GM23338 (cell line): ENCODE results near the gene FSIP2. TPM values are rescaled to one million over a fixed set of nuclear protein-coding genes. Genes with fewer than 3 reads are reported as not detected.

Source experiments
- ATAC-seq: fragments of 200-7000 bp; cut with Tn5 transposase; 3 replicates; pipeline ENCODE4 v1.9.1; 2020
- DNase-seq: peaks from one replicate; pipeline ENCODE4 v3.0.0-alpha.2; 2015; ENCODE audit warnings: low spot score
- H2AFZ ChIP-seq: fragments of 200-600 bp; sonication (generic); 2 replicates; pipeline ENCODE4 v1.8.0; 2016; ENCODE audit warnings: antibody characterized with exemption, mild to moderate bottlenecking, moderate library complexity
- H3F3A ChIP-seq: fragments of 200-600 bp; sonication (generic); replicated peaks from 2 replicates; pipeline ENCODE4 v1.8.0; 2017; ENCODE audit warnings: antibody characterized with exemption, mixed run types, low read depth
- H3K27ac ChIP-seq: fragments of 200-600 bp; sonication (generic); 2 replicates; pipeline ENCODE4 v1.6.1; 2016; ENCODE audit warnings: low read depth
- H3K27me3 ChIP-seq: fragments of 200-600 bp; sonication (generic); 2 replicates; pipeline ENCODE4 v1.8.0; 2016; ENCODE audit warnings: mild to moderate bottlenecking, mixed run types, moderate library complexity; ENCODE audit not compliant: insufficient read depth
- H3K36me3 ChIP-seq: fragments of 200-600 bp; sonication (generic); 2 replicates; pipeline ENCODE4 v1.8.0; 2016; ENCODE audit warnings: mild to moderate bottlenecking; ENCODE audit not compliant: insufficient read depth
- H3K4me1 ChIP-seq: fragments of 200-600 bp; sonication (generic); 2 replicates; pipeline ENCODE4 v1.8.0; 2016; ENCODE audit warnings: mild to moderate bottlenecking, moderate library complexity; ENCODE audit not compliant: insufficient read depth
- H3K4me2 ChIP-seq: fragments of 200-600 bp; sonication (generic); 2 replicates; pipeline ENCODE4 v1.7.1; 2017; ENCODE audit warnings: mixed run types
- H3K4me3 ChIP-seq: fragments of 200-600 bp; sonication (generic); 2 replicates; pipeline ENCODE4 v1.6.1; 2016; ENCODE audit warnings: mixed run types
- H3K79me2 ChIP-seq: fragments of 200-600 bp; sonication (generic); replicated peaks from 2 replicates; pipeline ENCODE4 v1.8.0; 2017; ENCODE audit warnings: mild to moderate bottlenecking; ENCODE audit not compliant: insufficient read depth
- H3K9me2 ChIP-seq: fragments of 200-600 bp; sonication (generic); 2 replicates; pipeline ENCODE4 v1.8.0; 2017; ENCODE audit not compliant: insufficient read depth
- H4K20me1 ChIP-seq: fragments of 200-600 bp; sonication (generic); replicated peaks from 2 replicates; pipeline ENCODE4 v1.8.0; 2017; ENCODE audit warnings: mild to moderate bottlenecking; ENCODE audit not compliant: insufficient read depth
- H3K27ac Mint-ChIP-seq: 2 replicates; pipeline ENCODE4 v1.8.0; 2020; ENCODE audit warnings: inconsistent platforms, mild to moderate bottlenecking, moderate library complexity, mixed read lengths
- H3K27me3 Mint-ChIP-seq: 3 replicates; pipeline ENCODE4 v1.8.0; 2022; ENCODE audit warnings: low read depth, mild to moderate bottlenecking, moderate library complexity, mixed read lengths, inconsistent platforms; ENCODE audit not compliant: insufficient read depth, poor library complexity
- H3K36me3 Mint-ChIP-seq: 3 replicates; pipeline ENCODE4 v1.8.0; 2021; ENCODE audit warnings: low read depth, mild to moderate bottlenecking, inconsistent platforms, moderate library complexity, mixed read lengths
- H3K4me1 Mint-ChIP-seq: 3 replicates; pipeline ENCODE4 v1.8.0; 2020; ENCODE audit warnings: mild to moderate bottlenecking, inconsistent platforms, mixed read lengths
- H3K4me3 Mint-ChIP-seq: 3 replicates; pipeline ENCODE4 v1.8.0; 2021; ENCODE audit warnings: moderate library complexity, mild to moderate bottlenecking, inconsistent platforms, mixed read lengths
- H3K9me3 Mint-ChIP-seq: 3 replicates; pipeline ENCODE4 v1.8.0; 2020; ENCODE audit warnings: moderate library complexity, mild to moderate bottlenecking, inconsistent platforms, mixed read lengths
- EZH2 ChIP-seq: fragments of 200-600 bp; sonication (generic); IDR thresholded peaks from one replicate; pipeline ENCODE4 v1.8.0; 2017; ENCODE audit warnings: antibody characterized with exemption, mild to moderate bottlenecking, low read depth; ENCODE audit not compliant: unreplicated experiment
- EZH2phosphoT487 ChIP-seq: fragments of 200-600 bp; sonication (generic); IDR thresholded peaks from one replicate; pipeline ENCODE4 v1.8.1; 2018; ENCODE audit warnings: antibody characterized with exemption; ENCODE audit not compliant: unreplicated experiment
- JUNB ChIP-seq: IDR thresholded peaks from one replicate; pipeline ENCODE4 v1.6.1; 2016; ENCODE audit warnings: antibody characterized with exemption; ENCODE audit not compliant: unreplicated experiment
- NANOG ChIP-seq: IDR thresholded peaks from 2 replicates; pipeline ENCODE4 v1.6.1; 2016; ENCODE audit warnings: antibody characterized with exemption, borderline replicate concordance
- POLR2AphosphoS5 ChIP-seq: IDR thresholded peaks from 2 replicates; pipeline ENCODE4 v1.6.1; 2016; ENCODE audit warnings: antibody characterized with exemption, low read depth
- STAT1 ChIP-seq: IDR thresholded peaks from one replicate; pipeline ENCODE4 v1.6.1; 2016; ENCODE audit warnings: antibody characterized with exemption; ENCODE audit not compliant: unreplicated experiment
- ZNF114 ChIP-seq: fragments of 250-450 bp; sonication (Bioruptor Pico); IDR thresholded peaks from 2 replicates; pipeline ENCODE4 v1.5.0; 2020; ENCODE audit warnings: mild to moderate bottlenecking, moderate library complexity
- ZNF331 ChIP-seq: fragments of 250-450 bp; sonication (Bioruptor Pico); IDR thresholded peaks from 2 replicates; pipeline ENCODE4 v1.5.0; 2020; ENCODE audit warnings: low read depth, mild to moderate bottlenecking, moderate library complexity
- polyA plus RNA-seq: library from polyadenylated mRNA; unstranded; fragments of >200 nt; fragmentation: Nextera tagmentation; extraction: Ambion mirVana; gene quantifications from 2 replicates; pipeline ENCODE4 v1.2.1, GENCODE V29; 2016
- total RNA-seq: library from RNA; depleted of rRNA; stranded (reverse); fragments of >200 nt; shearing (Covaris generic); gene quantifications from 2 replicates; pipeline ENCODE4 v1.2.3, GENCODE V29; 2014
- TF ChIP-seq, protein P1 (sequence below): IDR thresholded peaks from 2 replicates; pipeline ENCODE4 v1.6.1; 2016; ENCODE audit warnings: antibody characterized with exemption
- TF ChIP-seq, protein P2 (sequence below), 2 experiments: fragments of 200-600 bp in 1 of 2; sonication (generic) in 1 of 2; conservative IDR thresholded peaks; 2 replicates each; pipeline versions ENCODE4 v1.5.1 to v1.6.1; 2016 to 2017; ENCODE audit warnings: antibody characterized with exemption in 2 of 2, low read depth in 2 of 2, mild to moderate bottlenecking in 2 of 2, moderate library complexity in 1 of 2
- TF ChIP-seq, protein P3 (sequence below): fragments of 250-450 bp; sonication (Bioruptor Pico); IDR thresholded peaks from 2 replicates; pipeline ENCODE4 v1.5.0; 2020; ENCODE audit warnings: mild to moderate bottlenecking, moderate library complexity
- TF ChIP-seq, protein P4 (sequence below): IDR thresholded peaks from one replicate; pipeline ENCODE4 v1.6.1; 2018; ENCODE audit warnings: antibody characterized with exemption; ENCODE audit not compliant: unreplicated experiment

Gene FSIP2
- total and polyA plus RNA-seq, 2 experiments from 2014 or later, result 3.2 to 3.8 TPM

DNA sequence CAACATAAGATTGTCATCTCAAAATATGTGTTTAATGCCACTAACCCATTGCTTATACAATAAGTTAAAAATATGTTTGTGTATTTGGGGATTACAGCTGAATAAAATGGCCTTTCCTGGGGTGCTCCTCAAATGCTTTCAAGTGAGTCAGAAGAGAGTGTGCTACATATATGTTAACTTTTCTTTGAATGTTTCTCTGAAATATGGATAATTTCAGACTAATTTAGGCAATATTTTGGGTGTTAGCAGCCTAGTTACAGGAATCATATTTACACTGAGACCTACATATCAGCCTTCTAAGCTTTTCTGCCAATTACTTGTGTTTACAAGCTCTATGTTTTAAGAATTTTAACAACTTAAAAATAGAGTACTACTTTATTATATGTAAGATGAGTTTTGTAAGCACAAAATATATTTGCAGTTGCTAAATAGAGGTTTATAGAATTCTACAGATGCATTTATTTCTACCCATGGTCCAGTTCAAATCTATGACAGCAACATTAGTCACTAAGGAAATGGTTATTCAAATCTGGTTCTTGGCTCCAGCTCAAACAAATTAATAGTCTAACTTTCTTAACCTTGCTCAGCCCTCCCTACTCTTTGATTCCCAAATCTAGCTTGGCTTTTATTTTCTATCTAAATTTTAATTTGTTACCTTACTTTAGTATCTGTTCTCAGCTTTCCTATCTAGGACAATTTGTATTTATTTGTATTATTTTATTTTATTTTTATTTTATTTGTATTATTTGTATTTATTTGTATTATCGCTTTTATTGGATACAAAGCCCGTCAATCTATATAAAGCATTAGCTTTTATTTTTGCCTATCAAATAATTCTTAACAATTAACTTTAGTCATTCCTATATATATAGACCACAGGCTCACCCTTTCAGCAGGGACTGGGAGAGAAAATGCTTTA lies 48.9 kb downstream of the FSIP2 start:
- no peaks in the 10 kb centered on the region for H3K79me2 ChIP-seq
- H3F3A ChIP-seq, result no peaks in the 10 kb centered on the region
- no peaks in the 10 kb centered on the region for H3K27me3 ChIP-seq
- no peaks in the 10 kb centered on the region for H3K4me1 ChIP-seq
- TF ChIP-seq POLR2AphosphoS5 (no peak), STAT1 (no peak), ZNF331 (CRISPR knock-in tag) (no peak), EZH2phosphoT487 (no peak), EZH2 (no peak), NANOG (no peak), JUNB (no peak), ZNF114 (CRISPR knock-in tag) (no peak)
- TF ChIP-seq, protein P1, sequence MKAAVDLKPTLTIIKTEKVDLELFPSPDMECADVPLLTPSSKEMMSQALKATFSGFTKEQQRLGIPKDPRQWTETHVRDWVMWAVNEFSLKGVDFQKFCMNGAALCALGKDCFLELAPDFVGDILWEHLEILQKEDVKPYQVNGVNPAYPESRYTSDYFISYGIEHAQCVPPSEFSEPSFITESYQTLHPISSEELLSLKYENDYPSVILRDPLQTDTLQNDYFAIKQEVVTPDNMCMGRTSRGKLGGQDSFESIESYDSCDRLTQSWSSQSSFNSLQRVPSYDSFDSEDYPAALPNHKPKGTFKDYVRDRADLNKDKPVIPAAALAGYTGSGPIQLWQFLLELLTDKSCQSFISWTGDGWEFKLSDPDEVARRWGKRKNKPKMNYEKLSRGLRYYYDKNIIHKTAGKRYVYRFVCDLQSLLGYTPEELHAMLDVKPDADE, result no peak
- TF ChIP-seq, protein P2, sequence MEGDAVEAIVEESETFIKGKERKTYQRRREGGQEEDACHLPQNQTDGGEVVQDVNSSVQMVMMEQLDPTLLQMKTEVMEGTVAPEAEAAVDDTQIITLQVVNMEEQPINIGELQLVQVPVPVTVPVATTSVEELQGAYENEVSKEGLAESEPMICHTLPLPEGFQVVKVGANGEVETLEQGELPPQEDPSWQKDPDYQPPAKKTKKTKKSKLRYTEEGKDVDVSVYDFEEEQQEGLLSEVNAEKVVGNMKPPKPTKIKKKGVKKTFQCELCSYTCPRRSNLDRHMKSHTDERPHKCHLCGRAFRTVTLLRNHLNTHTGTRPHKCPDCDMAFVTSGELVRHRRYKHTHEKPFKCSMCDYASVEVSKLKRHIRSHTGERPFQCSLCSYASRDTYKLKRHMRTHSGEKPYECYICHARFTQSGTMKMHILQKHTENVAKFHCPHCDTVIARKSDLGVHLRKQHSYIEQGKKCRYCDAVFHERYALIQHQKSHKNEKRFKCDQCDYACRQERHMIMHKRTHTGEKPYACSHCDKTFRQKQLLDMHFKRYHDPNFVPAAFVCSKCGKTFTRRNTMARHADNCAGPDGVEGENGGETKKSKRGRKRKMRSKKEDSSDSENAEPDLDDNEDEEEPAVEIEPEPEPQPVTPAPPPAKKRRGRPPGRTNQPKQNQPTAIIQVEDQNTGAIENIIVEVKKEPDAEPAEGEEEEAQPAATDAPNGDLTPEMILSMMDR (conservative IDR thresholded peaks at IDR 0.05; ENCODE audit: low read depth in 2 of 2), result no peak
- TF ChIP-seq, protein P3, sequence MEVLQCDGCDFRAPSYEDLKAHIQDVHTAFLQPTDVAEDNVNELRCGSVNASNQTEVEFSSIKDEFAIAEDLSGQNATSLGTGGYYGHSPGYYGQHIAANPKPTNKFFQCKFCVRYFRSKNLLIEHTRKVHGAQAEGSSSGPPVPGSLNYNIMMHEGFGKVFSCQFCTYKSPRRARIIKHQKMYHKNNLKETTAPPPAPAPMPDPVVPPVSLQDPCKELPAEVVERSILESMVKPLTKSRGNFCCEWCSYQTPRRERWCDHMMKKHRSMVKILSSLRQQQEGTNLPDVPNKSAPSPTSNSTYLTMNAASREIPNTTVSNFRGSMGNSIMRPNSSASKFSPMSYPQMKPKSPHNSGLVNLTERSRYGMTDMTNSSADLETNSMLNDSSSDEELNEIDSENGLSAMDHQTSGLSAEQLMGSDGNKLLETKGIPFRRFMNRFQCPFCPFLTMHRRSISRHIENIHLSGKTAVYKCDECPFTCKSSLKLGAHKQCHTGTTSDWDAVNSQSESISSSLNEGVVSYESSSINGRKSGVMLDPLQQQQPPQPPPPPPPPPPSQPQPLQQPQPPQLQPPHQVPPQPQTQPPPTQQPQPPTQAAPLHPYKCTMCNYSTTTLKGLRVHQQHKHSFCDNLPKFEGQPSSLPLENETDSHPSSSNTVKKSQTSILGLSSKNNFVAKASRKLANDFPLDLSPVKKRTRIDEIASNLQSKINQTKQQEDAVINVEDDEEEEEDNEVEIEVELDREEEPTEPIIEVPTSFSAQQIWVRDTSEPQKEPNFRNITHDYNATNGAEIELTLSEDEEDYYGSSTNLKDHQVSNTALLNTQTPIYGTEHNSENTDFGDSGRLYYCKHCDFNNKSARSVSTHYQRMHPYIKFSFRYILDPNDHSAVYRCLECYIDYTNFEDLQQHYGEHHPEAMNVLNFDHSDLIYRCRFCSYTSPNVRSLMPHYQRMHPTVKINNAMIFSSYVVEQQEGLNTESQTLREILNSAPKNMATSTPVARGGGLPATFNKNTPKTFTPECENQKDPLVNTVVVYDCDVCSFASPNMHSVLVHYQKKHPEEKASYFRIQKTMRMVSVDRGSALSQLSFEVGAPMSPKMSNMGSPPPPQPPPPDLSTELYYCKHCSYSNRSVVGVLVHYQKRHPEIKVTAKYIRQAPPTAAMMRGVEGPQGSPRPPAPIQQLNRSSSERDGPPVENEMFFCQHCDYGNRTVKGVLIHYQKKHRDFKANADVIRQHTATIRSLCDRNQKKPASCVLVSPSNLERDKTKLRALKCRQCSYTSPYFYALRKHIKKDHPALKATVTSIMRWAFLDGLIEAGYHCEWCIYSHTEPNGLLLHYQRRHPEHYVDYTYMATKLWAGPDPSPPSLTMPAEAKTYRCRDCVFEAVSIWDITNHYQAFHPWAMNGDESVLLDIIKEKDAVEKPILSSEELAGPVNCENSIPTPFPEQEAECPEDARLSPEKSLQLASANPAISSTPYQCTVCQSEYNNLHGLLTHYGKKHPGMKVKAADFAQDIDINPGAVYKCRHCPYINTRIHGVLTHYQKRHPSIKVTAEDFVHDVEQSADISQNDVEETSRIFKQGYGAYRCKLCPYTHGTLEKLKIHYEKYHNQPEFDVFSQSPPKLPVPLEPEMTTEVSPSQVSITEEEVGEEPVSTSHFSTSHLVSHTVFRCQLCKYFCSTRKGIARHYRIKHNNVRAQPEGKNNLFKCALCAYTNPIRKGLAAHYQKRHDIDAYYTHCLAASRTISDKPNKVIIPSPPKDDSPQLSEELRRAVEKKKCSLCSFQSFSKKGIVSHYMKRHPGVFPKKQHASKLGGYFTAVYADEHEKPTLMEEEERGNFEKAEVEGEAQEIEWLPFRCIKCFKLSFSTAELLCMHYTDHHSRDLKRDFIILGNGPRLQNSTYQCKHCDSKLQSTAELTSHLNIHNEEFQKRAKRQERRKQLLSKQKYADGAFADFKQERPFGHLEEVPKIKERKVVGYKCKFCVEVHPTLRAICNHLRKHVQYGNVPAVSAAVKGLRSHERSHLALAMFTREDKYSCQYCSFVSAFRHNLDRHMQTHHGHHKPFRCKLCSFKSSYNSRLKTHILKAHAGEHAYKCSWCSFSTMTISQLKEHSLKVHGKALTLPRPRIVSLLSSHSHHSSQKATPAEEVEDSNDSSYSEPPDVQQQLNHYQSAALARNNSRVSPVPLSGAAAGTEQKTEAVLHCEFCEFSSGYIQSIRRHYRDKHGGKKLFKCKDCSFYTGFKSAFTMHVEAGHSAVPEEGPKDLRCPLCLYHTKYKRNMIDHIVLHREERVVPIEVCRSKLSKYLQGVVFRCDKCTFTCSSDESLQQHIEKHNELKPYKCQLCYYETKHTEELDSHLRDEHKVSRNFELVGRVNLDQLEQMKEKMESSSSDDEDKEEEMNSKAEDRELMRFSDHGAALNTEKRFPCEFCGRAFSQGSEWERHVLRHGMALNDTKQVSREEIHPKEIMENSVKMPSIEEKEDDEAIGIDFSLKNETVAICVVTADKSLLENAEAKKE (CRISPR knock-in tag), result no peak
- TF ChIP-seq, protein P4, sequence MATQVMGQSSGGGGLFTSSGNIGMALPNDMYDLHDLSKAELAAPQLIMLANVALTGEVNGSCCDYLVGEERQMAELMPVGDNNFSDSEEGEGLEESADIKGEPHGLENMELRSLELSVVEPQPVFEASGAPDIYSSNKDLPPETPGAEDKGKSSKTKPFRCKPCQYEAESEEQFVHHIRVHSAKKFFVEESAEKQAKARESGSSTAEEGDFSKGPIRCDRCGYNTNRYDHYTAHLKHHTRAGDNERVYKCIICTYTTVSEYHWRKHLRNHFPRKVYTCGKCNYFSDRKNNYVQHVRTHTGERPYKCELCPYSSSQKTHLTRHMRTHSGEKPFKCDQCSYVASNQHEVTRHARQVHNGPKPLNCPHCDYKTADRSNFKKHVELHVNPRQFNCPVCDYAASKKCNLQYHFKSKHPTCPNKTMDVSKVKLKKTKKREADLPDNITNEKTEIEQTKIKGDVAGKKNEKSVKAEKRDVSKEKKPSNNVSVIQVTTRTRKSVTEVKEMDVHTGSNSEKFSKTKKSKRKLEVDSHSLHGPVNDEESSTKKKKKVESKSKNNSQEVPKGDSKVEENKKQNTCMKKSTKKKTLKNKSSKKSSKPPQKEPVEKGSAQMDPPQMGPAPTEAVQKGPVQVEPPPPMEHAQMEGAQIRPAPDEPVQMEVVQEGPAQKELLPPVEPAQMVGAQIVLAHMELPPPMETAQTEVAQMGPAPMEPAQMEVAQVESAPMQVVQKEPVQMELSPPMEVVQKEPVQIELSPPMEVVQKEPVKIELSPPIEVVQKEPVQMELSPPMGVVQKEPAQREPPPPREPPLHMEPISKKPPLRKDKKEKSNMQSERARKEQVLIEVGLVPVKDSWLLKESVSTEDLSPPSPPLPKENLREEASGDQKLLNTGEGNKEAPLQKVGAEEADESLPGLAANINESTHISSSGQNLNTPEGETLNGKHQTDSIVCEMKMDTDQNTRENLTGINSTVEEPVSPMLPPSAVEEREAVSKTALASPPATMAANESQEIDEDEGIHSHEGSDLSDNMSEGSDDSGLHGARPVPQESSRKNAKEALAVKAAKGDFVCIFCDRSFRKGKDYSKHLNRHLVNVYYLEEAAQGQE, result no peak
- no peak overlapping the region for H3K27ac ChIP-seq
- H3K4me2 ChIP-seq, result no peak overlapping the region
- no peaks in the 10 kb centered on the region for H3K36me3 ChIP-seq
- no peaks in the 10 kb centered on the region for H3K9me2 ChIP-seq
- DNase-seq (no peak), ATAC-seq (no peak)
- H4K20me1 ChIP-seq, result no peaks in the 10 kb centered on the region
- Mint-ChIP-seq H3K36me3 (no peaks in the 10 kb centered on the region), H3K27me3 (no peaks in the 10 kb centered on the region), H3K9me3 (no peaks in the 10 kb centered on the region; the same call in 2 of the 3 replicates), H3K4me3 (no peak overlapping the region), H3K4me1 (no peaks in the 10 kb centered on the region), H3K27ac (no peak overlapping the region)
- no peak overlapping the region for H2AFZ ChIP-seq
- H3K4me3 ChIP-seq, result no peak overlapping the region
